ENCODE data around the gene ARPP19. TPM values are rescaled to one million over a fixed set of nuclear protein-coding genes. Genes with fewer than 3 reads are reported as not detected.

The ARPP19 gene
- total RNA-seq, 4 donors from 2014 or later, result 37.7 to 106 (median 63.7) TPM

DNA sequence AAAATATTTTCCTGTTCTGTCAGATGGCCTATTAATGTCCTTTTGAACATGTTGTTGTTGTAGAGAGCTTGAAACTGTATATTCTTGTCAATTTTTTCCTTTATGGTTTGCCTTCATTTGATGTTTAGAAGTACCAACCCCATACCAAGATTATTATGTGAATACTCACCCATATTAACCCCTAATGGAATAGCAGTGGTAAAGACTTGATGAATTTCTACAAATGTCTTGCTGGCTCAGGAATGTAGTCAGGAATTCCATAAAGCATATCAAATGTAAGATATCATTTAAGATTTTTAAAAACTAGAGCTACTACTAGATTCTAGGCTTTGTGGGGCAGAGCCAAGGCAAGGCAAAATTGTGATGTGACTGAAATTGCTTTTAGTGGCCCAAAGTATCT, 70.1 kb downstream of the ARPP19 start:
- no peaks in the 10 kb centered on the region for H3K4me1 ChIP-seq
- DNase-seq, result no peak
- no peaks in the 10 kb centered on the region for H3K9me3 ChIP-seq
- H3K27ac ChIP-seq, result no peak overlapping the region
- TF ChIP-seq POLR2A (IDR thresholded peaks at IDR 0.05), result no peak
- TF ChIP-seq, protein P1, sequence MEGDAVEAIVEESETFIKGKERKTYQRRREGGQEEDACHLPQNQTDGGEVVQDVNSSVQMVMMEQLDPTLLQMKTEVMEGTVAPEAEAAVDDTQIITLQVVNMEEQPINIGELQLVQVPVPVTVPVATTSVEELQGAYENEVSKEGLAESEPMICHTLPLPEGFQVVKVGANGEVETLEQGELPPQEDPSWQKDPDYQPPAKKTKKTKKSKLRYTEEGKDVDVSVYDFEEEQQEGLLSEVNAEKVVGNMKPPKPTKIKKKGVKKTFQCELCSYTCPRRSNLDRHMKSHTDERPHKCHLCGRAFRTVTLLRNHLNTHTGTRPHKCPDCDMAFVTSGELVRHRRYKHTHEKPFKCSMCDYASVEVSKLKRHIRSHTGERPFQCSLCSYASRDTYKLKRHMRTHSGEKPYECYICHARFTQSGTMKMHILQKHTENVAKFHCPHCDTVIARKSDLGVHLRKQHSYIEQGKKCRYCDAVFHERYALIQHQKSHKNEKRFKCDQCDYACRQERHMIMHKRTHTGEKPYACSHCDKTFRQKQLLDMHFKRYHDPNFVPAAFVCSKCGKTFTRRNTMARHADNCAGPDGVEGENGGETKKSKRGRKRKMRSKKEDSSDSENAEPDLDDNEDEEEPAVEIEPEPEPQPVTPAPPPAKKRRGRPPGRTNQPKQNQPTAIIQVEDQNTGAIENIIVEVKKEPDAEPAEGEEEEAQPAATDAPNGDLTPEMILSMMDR (IDR thresholded peaks at IDR 0.05), result no peak
- H3K36me3 ChIP-seq, result no peaks in the 10 kb centered on the region
- H3K4me3 ChIP-seq, result no peak overlapping the region
- H3K27me3 ChIP-seq, result no peaks in the 10 kb centered on the region

Other genes starting within 250 kb of the ARPP19 start
- 10 to 100 TPM in 2 of 4 donors, 1 to 10 TPM in 2; 8.9 to 65.2 (median 12.7) TPM for gene MYO5A, start 40.1 kb downstream of the ARPP19 start, total RNA-seq
- gene ATOSA, start 110.4 kb upstream of the ARPP19 start, total RNA-seq, result 100 to 1,000 TPM in 1 of 4 donors, 10 to 100 TPM in 3; 55.5 to 128 (median 69.4) TPM
- gene ONECUT1, start 221.3 kb upstream of the ARPP19 start, total RNA-seq, result not detected

Data from Peyer's patch (tissue), 4 donors.